HG03097 (cell line): ENCODE results near the gene PADI4.

Experiments
- ATAC-seq: cut with Tn5 transposase; IDR thresholded peaks from one replicate; pipeline ENCODE4 v1.9.1; 2021; ENCODE audit not compliant: unreplicated experiment, low FRiP score

Gene PADI4

DNA sequence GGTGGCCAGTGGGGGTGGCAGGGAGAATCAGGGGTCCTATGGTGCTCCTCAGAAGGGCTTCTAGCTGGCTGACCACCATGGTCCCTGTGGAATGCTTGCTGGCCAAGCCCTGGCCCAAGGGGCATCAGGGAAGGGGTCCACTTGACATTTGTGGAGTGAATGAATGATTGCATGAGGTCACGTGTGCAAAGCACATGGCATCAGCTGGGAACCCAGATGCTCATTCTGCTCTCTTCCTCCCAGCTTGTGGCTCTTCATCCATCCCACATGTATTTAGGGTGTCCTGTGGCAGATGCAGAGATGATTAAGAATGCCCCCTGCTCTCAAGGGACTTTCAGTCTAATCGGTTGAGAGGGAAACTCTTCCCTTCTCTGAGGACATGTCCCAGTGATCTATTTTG lies 27.1 kb upstream of the PADI4 start:
- ATAC-seq: no peak

GRCh38 chr1:17281775-17282181 lies 26.2 kb upstream of the PADI4 start:
- no peak for ATAC-seq

GRCh38 chr1:17282836-17283235 lies 25.2 kb upstream of the PADI4 start:
- no peak for ATAC-seq

- no peak for ATAC-seq
These were observed 21.4 kb upstream of the PADI4 start for GRCh38 chr1:17286646-17287045.

DNA sequence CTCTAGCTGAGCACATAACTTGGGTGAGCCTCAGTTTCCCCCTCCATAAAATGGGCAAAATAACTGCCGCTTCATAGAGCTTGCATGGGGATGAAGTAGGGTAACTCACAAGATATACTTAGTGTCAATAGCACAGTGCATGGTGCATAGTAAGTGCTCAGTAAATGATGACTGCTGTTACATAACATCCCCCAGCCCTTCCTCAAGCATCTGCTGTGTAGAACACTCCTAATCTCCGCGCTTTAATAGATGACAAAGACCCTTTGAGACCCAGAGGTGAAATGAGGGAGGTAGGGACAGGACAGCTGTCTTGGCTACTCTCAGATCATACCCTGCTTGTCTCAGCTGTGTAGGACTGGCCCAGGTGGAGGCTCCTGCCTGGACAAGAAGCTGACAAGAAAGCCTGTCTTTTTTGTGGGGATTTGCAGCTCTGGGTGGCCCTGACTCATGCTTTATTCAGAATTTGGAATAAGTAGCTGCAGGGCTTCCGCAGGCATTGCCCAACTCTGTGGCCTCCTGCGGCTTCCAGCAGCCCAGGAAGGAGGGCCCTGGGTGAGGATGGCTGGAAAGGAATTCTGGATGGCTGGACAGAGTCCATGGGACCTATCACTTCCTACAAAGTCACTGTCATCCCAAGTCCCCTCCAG lies 20.7 kb upstream of the PADI4 start:
- ATAC-seq: no peak

DNA sequence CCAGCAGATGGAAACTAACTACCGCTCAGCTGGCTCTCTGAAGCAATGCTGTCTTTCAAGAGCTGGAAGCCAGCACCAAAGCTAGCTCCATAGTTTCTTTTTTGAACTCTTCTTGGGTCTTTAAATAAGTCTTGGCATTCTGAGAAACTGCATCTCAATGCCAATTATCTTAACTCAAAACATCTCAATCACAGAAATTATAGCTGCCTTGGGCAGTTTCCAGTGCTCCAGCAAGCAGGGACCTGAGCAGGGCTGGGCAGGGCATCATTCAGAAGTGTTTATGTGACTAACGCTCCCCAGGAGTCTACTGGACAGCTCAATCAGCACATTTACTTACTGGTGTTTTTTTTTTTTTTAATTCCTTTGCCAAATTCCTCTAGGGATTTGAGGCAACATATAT lies 18.3 kb upstream of the PADI4 start:
- ATAC-seq: no peak

GRCh38 chr1:17290553-17290952 lies 17.4 kb upstream of the PADI4 start:
- ATAC-seq: no peak

- ATAC-seq: no peak
These were observed 15.5 kb upstream of the PADI4 start for GRCh38 chr1:17292299-17293160.

DNA sequence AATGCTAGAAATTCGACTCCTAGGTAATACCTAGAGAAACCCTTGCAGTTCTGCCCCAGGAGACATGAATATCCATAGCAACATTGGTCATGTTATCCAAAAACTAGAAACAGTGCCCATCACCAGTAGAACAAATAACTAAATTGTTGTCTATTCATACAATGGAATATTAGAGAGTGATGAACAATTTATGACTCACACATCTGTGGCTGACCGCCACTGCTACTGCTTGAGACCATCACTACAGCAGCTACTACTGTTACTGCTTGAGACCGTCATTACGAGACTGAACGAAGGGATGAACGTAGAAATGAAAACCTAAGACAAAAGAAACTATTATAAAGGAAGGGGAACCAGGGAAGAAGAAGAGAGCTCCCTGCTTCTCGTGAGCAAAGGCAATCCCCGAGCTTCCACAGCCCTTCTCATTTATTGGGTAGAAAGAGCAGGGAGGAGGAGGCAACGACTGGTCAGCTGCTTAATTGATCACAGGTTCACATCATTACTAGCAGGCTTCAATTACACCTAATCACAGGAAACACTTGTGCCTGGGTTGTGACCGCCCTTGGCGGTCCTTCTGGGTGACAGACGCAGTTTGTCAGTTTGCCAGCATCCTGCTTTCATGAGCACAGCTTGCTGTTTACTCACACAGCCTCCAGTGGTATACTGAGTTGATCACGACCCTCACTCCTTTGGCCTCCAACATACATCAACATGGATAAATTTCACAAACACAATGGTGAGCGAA lies 14.1 kb upstream of the PADI4 start:
- ATAC-seq: no peak

DNA sequence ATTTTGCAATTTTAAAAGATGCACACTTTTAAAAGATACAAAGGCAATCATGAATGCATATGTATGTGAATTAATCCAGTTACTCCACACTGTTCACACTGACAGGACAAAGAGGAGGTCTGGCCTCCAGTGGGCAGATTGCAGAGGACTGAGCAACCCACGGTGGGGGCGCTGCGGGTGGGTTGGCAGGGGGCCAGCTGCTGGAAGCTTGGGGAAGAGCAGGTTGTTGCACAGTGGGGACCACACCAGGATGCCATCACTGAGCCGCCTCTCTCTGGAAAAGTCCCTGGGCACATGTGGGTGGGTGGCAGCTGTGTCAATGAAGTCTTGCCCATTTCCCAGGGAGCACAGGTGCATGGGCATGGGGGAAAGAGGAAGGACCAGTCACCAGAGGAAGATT lies 12.7 kb upstream of the PADI4 start:
- no peak for ATAC-seq

DNA sequence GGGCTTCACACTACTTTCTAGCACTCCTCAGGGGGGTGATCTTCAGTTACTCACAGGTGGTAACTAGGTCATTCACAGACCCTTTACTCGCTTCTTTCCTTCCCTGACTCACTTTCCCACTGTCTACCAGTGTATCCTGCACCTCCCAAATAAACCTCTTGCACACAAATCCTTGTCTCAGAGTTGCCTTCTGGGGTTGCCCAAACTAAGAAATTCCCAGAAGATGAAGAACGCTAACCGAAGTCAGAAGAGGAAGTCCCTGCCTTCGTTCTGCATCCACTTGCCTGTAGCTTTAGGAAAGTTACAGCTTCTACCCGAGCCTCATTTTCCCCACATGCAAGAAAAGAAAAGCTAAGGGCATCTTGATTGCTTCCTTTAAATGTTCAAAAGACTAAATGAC lies 11.9 kb upstream of the PADI4 start:
- no peak for ATAC-seq

DNA sequence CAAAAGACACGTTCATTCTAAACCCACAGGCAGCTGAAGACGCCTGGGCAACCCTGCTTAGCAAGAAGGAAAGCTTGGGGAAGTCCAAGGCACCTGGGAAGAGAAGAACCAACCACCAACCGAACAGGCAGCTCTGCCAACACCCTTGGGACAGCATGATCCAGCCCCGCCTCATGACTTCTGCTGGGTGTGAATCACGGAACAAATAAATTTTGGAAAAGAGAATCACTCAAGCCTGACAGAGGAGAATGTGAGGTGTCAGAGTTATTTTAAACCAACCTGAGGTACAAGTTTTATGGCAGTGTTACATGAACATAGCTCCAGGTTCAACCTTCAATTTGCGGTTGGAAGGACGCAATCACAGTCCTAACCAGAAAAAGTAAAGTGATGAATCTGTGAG lies 10.0 kb upstream of the PADI4 start:
- ATAC-seq: no peak

DNA sequence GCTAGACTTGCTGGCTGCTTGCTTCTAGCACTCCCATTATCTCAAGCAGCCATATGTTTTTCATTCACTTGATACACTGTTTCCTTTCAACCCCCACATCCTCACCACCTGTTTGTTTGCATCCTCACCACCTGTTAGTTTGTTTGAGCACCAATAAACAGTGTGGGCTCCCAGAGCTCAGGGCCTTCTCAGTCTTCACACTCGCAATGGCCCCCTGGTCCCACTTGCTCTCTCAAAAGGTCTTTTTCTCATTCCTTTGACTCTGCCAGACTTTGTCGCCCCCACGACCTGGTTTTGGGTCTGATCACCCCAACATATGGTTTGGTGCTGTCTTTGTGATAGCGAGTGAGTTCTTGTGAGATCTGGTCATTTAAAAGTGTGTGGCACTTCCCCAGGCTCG lies 6.2 kb upstream of the PADI4 start:
- ATAC-seq: no peak

DNA sequence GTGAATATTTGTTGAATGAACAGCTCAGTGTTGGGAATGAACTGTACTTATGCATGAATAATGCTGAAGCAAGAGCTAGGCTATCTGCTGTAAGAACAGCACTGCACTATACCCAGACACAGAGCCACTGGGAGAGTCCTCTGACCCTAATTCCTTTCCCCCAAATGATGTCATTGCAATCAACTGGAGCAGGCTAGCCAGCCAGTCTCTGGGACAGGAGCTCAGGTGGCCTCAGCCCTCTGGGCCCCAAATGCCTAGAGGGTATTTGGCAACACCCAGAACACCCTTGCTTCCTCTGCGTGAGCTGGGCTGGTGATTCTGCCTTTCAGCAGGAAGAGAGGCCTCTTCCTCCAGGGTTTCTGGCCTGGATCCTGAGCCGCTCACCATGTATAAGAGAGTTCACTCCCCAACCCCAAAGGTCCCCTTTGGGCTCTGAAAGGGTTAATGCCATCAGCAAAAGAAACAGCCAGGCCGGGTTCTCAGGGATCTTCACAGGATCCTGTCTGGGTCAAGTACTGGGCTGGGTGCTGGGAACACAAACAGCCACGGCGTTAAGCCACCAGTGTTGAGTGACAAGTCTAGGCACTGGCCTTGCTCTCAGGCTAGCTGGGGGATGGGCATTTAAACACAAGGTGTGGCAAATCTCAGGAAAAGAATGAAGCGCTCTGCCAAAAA lies 3.7 kb upstream of the PADI4 start:
- no peak for ATAC-seq

GRCh38 chr1:17304826-17305175 lies 3.2 kb upstream of the PADI4 start:
- ATAC-seq: no peak

DNA sequence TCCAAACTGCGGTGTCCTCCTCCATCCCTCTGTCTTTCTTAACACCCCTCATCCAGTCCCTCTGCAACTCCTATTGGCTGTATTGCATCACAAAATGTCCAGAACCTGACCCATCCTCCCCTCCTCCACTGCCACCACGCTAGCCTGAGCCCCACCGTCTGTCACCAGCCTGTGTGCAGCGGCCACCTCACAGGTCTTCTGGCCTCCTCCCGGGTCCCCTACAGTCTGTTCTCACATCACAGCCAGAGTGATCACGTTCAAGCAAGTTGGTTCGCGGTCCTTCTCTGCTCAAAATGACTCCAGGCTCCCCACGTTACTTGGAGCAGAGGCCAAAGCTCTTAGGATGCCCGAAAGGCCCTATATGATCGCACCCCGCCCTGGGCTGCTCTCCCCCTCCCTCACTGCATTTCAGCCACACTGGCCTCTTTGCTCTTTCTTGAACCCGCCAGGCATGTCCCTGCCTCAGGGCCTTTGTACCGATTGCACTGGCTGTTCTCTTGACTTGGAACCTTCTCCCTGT lies 2.4 kb upstream of the PADI4 start:
- no peak for ATAC-seq

GRCh38 chr1:17306407-17306806 lies 1.6 kb upstream of the PADI4 start:
- no peak for ATAC-seq

- no peak for ATAC-seq
These were observed 1.1 kb upstream of the PADI4 start for GRCh38 chr1:17306921-17307320.

DNA sequence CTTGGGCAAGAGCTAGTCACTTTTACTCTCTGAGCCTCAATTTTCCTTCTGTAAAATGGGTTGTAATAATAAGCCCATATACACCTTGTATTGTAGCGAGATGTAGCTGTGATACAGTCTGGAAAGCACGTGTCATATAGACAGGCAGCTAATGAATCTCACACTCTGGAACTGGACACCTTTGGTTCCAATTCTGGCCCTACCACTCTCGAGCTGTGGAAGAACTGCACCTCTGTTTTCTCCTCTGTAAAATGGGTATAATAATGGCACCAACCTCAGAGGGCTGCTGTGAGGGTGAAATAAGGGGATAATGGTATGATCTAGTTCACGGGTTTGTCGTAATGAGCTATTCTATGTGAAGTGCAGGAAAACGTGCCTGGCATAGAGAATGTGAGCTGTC lies 668 bp upstream of the PADI4 start:
- ATAC-seq: no peak

DNA sequence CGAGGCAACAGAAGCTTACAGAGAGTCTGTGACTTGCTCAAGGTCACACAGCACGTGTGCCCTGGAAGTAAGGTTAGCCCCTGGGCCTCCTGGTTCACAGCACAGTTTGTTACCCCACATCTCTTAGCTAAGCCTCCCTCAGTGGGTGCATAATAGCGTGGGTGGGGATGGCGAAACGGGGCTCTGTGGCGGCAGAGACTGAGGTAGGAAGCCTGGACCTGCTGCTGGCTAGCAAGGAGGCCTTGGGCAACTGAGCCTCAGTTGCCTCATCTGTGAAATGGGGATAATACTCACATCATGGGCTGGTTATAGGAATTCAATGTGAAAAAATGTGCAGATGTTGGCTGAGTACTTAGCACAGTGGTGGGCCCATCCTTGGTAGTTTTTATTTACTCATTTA lies 596 bp downstream of the PADI4 start:
- ATAC-seq: no peak
